A673 (cell line): ENCODE data around the gene THOC6. TPM values are rescaled to one million over a fixed set of nuclear protein-coding genes. Genes with fewer than 3 reads are reported as not detected.
"Not testable (repeated sequence)": the region's sequence is repeated elsewhere in the genome, so short reads cannot be mapped to it uniquely, and the experiment has no call there.

ENCODE experiments used
- BruUV-seq: library from RNA; stranded (reverse); fragments of 400-500 nt; replicated peaks from 2 replicates; lab custom pipeline; 2021; lab: Mats Ljungman, UMichigan
- CTCF ChIA-PET: fragments of 300-600 bp; sonication (Branson Sonifier 250); formaldehyde crosslinking; loops from one replicate; lab custom pipeline; 2022; ENCODE audit warnings: antibody characterized with exemption; lab: Charles Lee
- POLR2A ChIA-PET: fragments of 300-600 bp; sonication (Branson Sonifier 250); formaldehyde crosslinking; loops from one replicate; lab custom pipeline; 2022; ENCODE audit warnings: antibody characterized with exemption; ENCODE audit not compliant: low non-redundant PET; lab: Charles Lee
- DNase-seq: peaks from one replicate; pipeline ENCODE4 v3.0.0-alpha.2; 2015; ENCODE audit warnings: low spot score
- H3K27ac ChIP-seq: fragments of 200-600 bp; sonication (generic); 2 replicates; pipeline ENCODE4 v1.5.1; 2016; ENCODE audit warnings: mixed run types, low read depth, mild to moderate bottlenecking, mixed read lengths, antibody characterized with exemption, low read length; ENCODE audit not compliant: poor library complexity, severe bottlenecking
- H3K27me3 ChIP-seq: fragments of 200-600 bp; sonication (generic); replicated peaks from 2 replicates; pipeline ENCODE4 v1.6.1; 2017; ENCODE audit warnings: mixed run types, low read depth, mild to moderate bottlenecking, mixed read lengths, antibody characterized with exemption, low read length; ENCODE audit not compliant: insufficient read depth, poor library complexity
- H3K36me3 ChIP-seq: fragments of 200-600 bp; sonication (generic); 2 replicates; pipeline ENCODE4 v1.6.1; 2016; ENCODE audit warnings: mixed run types, mild to moderate bottlenecking, mixed read lengths, antibody characterized with exemption, low read length; ENCODE audit not compliant: insufficient read depth, poor library complexity, severe bottlenecking
- H3K4me1 ChIP-seq: fragments of 200-600 bp; sonication (generic); 2 replicates; pipeline ENCODE4 v1.6.1; 2017; ENCODE audit warnings: mixed run types, mild to moderate bottlenecking, mixed read lengths, antibody characterized with exemption, low read length; ENCODE audit not compliant: insufficient read depth, poor library complexity, severe bottlenecking
- H3K4me3 ChIP-seq: fragments of 200-600 bp; sonication (generic); 2 replicates; pipeline ENCODE4 v1.5.1; 2016; ENCODE audit warnings: low read depth, mixed run types, mild to moderate bottlenecking, mixed read lengths, low read length; ENCODE audit not compliant: poor library complexity, severe bottlenecking
- H3K9me3 ChIP-seq: fragments of 200-600 bp; sonication (generic); 2 replicates; pipeline ENCODE4 v1.6.1; 2016; ENCODE audit warnings: mixed run types, low read depth, mild to moderate bottlenecking, mixed read lengths, antibody characterized with exemption, low read length; ENCODE audit not compliant: poor library complexity, severe bottlenecking
- EZH2 ChIP-seq: fragments of 200-600 bp; sonication (generic); IDR thresholded peaks from 2 replicates; pipeline ENCODE4 v1.6.1; 2017; ENCODE audit warnings: borderline replicate concordance, low read depth, mild to moderate bottlenecking, mixed read lengths, antibody characterized with exemption, low read length; ENCODE audit not compliant: poor library complexity, severe bottlenecking
- intact Hi-C: fragments of 100-400 bp; cut with micrococcal nuclease; formaldehyde crosslinking; loops from one replicate; pipeline ENCODE4 v1.10.0; 2022; ENCODE audit not compliant: unreplicated experiment
- total RNA-seq: library from RNA; stranded (reverse); gene quantifications from 2 replicates; pipeline ENCODE4 v1.2.3, GENCODE V29; 2021
- TF ChIP-seq, protein P1 (sequence below): fragments of 300-800, 200-600 bp; sonication (generic); conservative IDR thresholded peaks from 2 replicates; pipeline ENCODE4 v1.5.1; 2017; ENCODE audit warnings: low read depth, mild to moderate bottlenecking, antibody characterized with exemption, low read length, moderate library complexity, mixed read lengths

THOC6 gene
- total RNA-seq, 1 experiment from 2014 or later: 59.3 TPM

DNA sequence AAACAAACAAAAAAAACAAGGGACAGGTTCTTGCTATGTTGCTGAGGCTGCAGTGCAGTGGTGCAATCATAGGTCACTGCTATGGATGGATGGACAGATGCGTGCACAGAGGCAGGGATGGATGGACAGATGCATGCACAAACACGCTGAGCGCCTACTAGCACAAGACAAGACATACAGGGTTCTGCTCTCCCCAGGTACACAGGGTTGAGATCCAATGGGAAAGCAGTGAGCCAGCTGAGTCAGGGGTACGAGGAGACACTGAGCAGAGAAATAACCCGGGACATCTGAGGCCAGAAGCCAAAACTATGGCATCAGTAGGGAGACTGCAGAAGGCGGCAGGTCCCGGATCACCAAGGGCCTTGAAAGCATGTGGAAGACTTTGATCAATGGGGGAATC, 47.8 kb downstream of the THOC6 start:
- Histone ChIP-seq H3K36me3 (no peaks in the 10 kb centered on the region), H3K9me3 (no peaks in the 10 kb centered on the region), H3K4me3 (no peak overlapping the region), H3K27ac (no peak overlapping the region), H3K27me3 (peaks cover 4% of the 10 kb centered on the region), H3K4me1 (no peaks in the 10 kb centered on the region)
- BruUV-seq: no TSS peak
- intact Hi-C loops: no loop called here
- POLR2A ChIA-PET: no interaction called here
- CTCF ChIA-PET: no interaction called here
- TF ChIP-seq, protein P1, sequence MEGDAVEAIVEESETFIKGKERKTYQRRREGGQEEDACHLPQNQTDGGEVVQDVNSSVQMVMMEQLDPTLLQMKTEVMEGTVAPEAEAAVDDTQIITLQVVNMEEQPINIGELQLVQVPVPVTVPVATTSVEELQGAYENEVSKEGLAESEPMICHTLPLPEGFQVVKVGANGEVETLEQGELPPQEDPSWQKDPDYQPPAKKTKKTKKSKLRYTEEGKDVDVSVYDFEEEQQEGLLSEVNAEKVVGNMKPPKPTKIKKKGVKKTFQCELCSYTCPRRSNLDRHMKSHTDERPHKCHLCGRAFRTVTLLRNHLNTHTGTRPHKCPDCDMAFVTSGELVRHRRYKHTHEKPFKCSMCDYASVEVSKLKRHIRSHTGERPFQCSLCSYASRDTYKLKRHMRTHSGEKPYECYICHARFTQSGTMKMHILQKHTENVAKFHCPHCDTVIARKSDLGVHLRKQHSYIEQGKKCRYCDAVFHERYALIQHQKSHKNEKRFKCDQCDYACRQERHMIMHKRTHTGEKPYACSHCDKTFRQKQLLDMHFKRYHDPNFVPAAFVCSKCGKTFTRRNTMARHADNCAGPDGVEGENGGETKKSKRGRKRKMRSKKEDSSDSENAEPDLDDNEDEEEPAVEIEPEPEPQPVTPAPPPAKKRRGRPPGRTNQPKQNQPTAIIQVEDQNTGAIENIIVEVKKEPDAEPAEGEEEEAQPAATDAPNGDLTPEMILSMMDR: no peak
- no peak for DNase-seq

GRCh38 chr16:3072148-3072547, 48.3 kb downstream of the THOC6 start:
- DNase-seq, CTCF ChIA-PET, H3K4me3 ChIP-seq, POLR2A ChIA-PET, H3K4me1 ChIP-seq, intact Hi-C loops, H3K27me3 ChIP-seq, H3K27ac ChIP-seq, H3K36me3 ChIP-seq, BruUV-seq, H3K9me3 ChIP-seq: not testable (repeated sequence)

DNA sequence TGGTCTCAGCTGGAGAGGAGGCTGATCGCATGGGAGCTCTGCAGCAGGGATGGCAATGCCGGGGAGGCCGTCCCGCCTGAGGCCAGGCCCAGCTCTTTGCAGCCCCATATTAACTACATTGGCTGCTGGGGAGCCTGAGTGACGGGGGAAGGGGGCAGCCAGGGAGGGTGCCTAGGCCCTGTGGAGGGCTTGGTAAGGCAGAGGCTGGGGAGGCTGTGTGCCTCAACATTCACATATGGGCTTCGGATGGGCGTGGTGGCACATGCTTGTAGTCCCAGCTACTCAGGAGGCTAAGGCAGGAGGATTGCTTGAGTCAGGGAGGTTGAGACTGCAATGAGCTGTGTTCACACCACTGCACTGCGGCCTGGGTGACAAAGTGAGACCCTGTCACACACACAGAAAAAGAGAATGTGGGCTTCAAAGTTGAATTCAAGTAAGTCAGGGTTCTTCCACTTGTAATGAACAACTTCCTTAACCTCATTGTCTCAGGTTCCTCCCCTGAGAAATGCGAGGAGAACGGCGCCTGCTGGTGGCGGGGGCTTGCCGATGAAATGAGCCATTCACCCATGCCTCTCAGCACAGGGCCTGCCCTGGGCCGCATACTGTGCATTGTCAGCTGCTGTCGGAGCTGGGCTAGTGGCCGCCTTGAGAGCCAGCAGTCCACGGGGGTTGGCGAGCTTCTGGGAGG, 48.9 kb downstream of the THOC6 start:
- H3K27me3 ChIP-seq, H3K4me1 ChIP-seq, POLR2A ChIA-PET, H3K4me3 ChIP-seq, H3K27ac ChIP-seq, H3K36me3 ChIP-seq, CTCF ChIA-PET, DNase-seq, intact Hi-C loops, BruUV-seq, H3K9me3 ChIP-seq: not testable (repeated sequence)

DNA sequence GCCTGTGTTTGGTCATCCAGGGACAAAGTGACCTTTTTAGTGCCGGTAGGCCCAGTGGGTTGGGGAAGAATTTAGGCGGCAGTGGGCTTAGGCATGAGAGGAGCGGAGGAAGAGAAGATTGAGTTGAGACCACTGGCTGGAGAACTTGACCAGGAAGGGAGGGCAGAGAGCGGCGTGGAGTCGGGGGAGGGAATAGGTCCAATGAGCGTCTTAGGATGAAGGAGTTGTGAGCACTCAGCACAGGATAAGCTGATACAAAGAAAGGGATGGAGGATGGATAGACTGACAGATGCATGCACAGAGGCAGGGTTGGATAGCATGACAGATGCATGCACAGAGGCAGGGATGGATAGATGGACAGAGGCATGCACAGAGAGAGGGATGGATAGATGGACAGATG, 49.6 kb downstream of the THOC6 start:
- H3K36me3 ChIP-seq: no peaks in the 10 kb centered on the region
- no peak for DNase-seq
- H3K4me3 ChIP-seq: no peak overlapping the region
- no peak for TF ChIP-seq EZH2
- TF ChIP-seq, protein P1: no peak
- ChIA-PET CTCF (no interaction called here), POLR2A (no interaction called here)
- no peaks in the 10 kb centered on the region for H3K9me3 ChIP-seq
- BruUV-seq: no TSS peak
- intact Hi-C loops: no loop called here
- H3K27me3 ChIP-seq: peaks cover 4% of the 10 kb centered on the region
- H3K4me1 ChIP-seq: no peaks in the 10 kb centered on the region
- H3K27ac ChIP-seq: no peak overlapping the region
